HG03354 (cell line): Measurements from ENCODE around the gene TRABD2A.
"Not testable (repeated sequence)": the region's sequence is repeated elsewhere in the genome, so short reads cannot be mapped to it uniquely, and the experiment has no call there.

Experiments used
- ATAC-seq: cut with Tn5 transposase; IDR thresholded peaks from one replicate; pipeline ENCODE4 v1.9.1; 2021; ENCODE audit warnings: mild to moderate bottlenecking; ENCODE audit not compliant: unreplicated experiment, poor library complexity, severe bottlenecking

The TRABD2A gene

GRCh38 chr2:84796798-84797197 is 84.1 kb downstream of the TRABD2A start:
- no peak for ATAC-seq

DNA sequence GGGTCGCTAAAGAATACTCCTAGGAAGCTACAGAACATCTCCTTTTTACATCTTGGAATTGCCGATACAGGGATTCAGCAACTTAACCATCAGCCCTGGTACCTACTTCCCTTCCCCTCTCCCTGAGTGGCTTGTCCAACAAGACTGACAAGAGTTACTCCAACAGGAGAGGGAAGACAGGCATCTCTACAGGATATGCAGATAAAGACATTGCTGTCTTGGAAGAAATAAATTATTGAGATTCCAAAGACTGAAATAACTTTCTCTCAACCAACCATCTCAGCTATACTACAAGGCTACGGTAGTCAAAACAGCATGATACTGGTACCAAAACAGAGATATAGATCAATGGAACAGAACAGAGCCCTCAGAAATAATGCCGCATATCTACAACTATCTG is 87.2 kb downstream of the TRABD2A start:
- no peak for ATAC-seq

- no peak for ATAC-seq
Measured at GRCh38 chr2:84792856-84793522, 87.9 kb downstream of the TRABD2A start.

- ATAC-seq, result no peak
Measured at GRCh38 chr2:84788498-84788897, 92.4 kb downstream of the TRABD2A start.

- no peak for ATAC-seq
Measured at GRCh38 chr2:84788027-84788426, 92.9 kb downstream of the TRABD2A start.

DNA sequence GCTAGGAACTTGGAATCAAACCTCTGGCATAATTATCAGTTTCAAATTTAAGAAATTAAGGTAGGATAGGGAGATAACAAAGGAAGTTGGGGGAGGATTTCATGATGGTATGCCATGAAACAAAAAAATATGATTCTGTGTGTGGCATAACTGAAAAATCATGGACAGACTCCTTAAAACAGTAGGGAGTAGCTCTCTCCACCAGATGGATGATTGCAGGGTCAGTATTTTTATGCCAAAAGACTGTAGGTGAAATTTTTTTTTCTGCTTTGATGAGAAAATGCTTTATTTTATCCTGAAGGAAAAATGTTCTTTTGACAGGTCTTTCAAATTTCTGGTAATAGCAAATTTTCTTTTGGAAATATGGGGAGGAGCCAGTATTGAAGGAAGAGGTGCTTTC is 94.3 kb downstream of the TRABD2A start:
- ATAC-seq, result no peak

GRCh38 chr2:84785950-84786349 is 94.9 kb downstream of the TRABD2A start:
- no peak for ATAC-seq

DNA sequence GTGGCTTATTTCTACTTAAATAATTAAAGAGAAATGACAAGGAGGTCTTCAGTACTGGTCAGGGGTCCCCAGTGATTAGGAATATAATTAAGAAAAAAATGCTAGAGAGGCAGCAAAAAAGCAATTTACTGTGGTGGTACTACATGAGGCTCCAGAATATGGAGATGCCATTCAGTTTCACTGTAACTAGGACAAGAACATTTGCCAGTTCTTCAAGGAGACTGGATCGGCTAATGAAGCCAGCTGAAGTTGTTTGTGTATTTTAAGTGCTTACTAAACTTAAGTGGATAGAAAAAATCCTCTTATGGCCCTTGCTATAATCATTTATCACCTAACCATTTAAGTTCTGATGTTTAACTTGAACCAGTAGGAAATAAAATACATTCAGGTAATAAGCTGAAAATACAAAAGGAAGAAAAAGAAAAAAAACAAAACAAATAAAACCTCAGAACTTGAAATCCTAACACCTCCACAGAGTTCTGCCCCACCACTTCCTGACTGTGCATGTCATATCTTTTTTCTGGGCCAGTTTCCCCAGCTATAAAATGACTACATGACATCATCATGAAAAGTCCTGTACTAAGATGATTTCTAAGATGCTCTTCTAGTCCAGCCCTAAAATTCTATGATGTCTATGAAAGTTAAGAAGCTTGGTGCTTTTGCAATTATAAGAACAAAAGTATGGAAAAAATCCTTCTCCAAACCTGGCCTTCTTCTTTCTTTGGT is 98.0 kb downstream of the TRABD2A start:
- ATAC-seq, result no peak

- ATAC-seq, result peak; percentile 68
Measured at GRCh38 chr2:84781942-84782716, 98.8 kb downstream of the TRABD2A start.

DNA sequence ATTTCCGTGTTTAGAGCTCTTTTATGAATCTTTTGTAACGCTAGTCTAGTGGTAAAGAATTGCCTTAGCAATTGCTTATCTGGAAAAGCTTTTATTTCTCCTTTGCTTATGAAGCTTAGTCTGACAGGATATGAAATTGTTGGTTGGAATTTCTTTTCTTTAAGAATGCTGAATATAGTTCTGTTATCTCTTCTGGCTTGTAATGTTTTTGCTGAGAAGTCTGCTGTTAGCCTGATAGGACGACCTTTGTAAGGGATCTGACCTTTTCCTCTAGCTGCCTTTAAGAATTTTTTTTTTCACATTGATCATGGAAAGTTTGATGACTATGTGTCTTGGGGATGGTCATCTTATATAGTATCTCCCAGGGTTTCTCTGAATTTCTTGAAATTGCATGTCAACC is 101.1 kb downstream of the TRABD2A start:
- ATAC-seq, result no peak

DNA sequence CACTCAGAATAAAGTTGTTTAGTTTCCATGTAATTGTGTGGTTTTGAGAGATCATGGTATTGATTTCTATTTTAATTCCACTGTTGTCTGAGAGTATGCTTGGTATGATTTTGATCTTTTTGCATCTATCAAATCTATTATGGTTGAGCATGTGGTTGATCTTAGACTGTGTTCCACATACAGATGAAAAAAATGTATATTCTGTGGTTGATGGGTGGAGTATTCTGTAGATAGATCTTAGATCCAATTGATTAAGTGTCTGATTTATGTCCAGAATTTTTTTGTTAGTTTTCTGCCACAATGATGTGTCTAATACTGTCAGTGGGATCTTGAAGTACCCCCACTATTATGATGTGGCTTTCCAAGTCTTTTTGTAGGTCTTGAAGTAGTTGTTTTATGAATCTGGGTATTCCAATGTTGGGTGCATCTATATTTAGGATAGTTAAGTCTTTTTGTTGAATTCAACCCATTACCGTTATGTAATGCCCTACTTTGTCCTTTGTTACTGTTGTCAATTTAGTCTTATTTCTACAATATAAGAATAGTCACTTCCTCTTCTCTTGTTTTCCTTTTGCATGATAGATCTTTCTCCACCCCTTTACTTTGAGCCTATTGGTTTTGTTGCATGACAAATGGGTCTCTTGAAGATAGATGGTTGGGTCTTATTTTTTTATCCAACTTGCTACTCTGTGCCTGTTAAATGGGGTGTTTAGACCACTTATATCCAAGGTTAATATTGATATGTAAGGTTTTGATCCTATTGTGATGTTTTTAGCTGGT is 101.8 kb downstream of the TRABD2A start:
- no peak for ATAC-seq

- no peak for ATAC-seq
Measured at GRCh38 chr2:84776011-84776410, 104.9 kb downstream of the TRABD2A start.

DNA sequence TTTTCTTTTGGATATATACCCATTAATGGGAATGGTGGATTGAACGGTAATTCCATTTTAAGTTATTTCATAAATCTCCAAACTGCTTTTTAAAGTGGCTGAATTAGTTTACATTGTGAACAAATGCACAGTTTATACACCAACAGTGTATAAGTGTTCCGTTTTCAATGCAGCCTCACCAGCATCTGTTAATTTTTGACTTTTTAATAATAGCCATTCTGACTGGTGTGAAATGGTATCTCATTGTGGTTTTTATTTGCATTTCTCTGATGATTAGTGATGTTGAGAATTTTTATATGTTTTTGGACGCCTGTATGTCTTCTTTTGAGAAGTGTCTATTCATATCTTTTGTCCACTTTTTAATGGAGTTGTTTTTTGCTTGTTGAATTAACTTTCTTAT is 107.3 kb downstream of the TRABD2A start:
- not testable (repeated sequence) for ATAC-seq
